Caco-2 (cell line): ENCODE measurements around the gene SCN9A. TPM values are rescaled to one million over a fixed set of nuclear protein-coding genes. Genes with fewer than 3 reads are reported as not detected.

Source experiments
- BruUV-seq: library from RNA; stranded (reverse); fragments of 400-500 nt; replicated peaks from 2 replicates; lab custom pipeline; 2021; lab: Mats Ljungman, UMichigan
- CTCF ChIA-PET: fragments of 300-600 bp; sonication (Branson Sonifier 250); formaldehyde crosslinking; loops from one replicate; lab custom pipeline; 2022; ENCODE audit warnings: antibody characterized with exemption; lab: Charles Lee
- POLR2A ChIA-PET: fragments of 300-600 bp; sonication (Branson Sonifier 250); formaldehyde crosslinking; loops from one replicate; lab custom pipeline; 2022; ENCODE audit warnings: antibody characterized with exemption; lab: Charles Lee
- DNase-seq, 2 experiments: peaks; one replicate each; pipeline versions ENCODE4 v3.0.0 to v3.0.0-alpha.2; 2020 to 2022
- H3K27me3 ChIP-seq: replicated peaks from 2 replicates; pipeline ENCODE4 v1.6.0; 2011; ENCODE audit warnings: low read length; ENCODE audit not compliant: control insufficient read depth, insufficient read depth
- H3K36me3 ChIP-seq: 2 replicates; pipeline ENCODE4 v1.5.1; 2011; ENCODE audit warnings: low read length; ENCODE audit not compliant: control insufficient read depth, insufficient read depth
- H3K4me1 ChIP-seq: fragments of 250-450 bp; sonication (Bioruptor Pico); 2 replicates; pipeline ENCODE4 v1.5.1; 2020; ENCODE audit warnings: mild to moderate bottlenecking
- H3K4me3 ChIP-seq: 2 replicates; pipeline ENCODE4 v1.5.1; 2011; ENCODE audit warnings: low read depth, mild to moderate bottlenecking, control low read depth, low read length
- H3K9me3 ChIP-seq: fragments of 250-450 bp; sonication (Bioruptor Pico); 2 replicates; pipeline ENCODE4 v1.5.1; 2020; ENCODE audit warnings: mild to moderate bottlenecking, moderate library complexity
- H3K27ac Mint-ChIP-seq: one replicate; pipeline ENCODE4 v1.8.0; 2022; ENCODE audit warnings: mixed read lengths; ENCODE audit not compliant: unreplicated experiment
- H3K27me3 Mint-ChIP-seq: one replicate; pipeline ENCODE4 v1.8.0; 2022; ENCODE audit warnings: mixed read lengths; ENCODE audit not compliant: insufficient read depth, unreplicated experiment
- H3K36me3 Mint-ChIP-seq: one replicate; pipeline ENCODE4 v1.8.0; 2022; ENCODE audit warnings: mild to moderate bottlenecking, mixed read lengths; ENCODE audit not compliant: insufficient read depth, unreplicated experiment
- H3K4me1 Mint-ChIP-seq: one replicate; pipeline ENCODE4 v1.8.0; 2022; ENCODE audit warnings: low read depth, mixed read lengths; ENCODE audit not compliant: unreplicated experiment
- H3K4me3 Mint-ChIP-seq: one replicate; pipeline ENCODE4 v1.8.0; 2022; ENCODE audit warnings: mild to moderate bottlenecking, moderate library complexity, mixed read lengths; ENCODE audit not compliant: unreplicated experiment
- H3K9me3 Mint-ChIP-seq: one replicate; pipeline ENCODE4 v1.8.0; 2022; ENCODE audit warnings: mixed read lengths; ENCODE audit not compliant: unreplicated experiment
- intact Hi-C: fragments of 100-400 bp; cut with micrococcal nuclease; formaldehyde crosslinking; loops from one replicate; pipeline ENCODE4 v1.10.0; 2022; ENCODE audit not compliant: unreplicated experiment
- total RNA-seq: library from RNA; stranded (reverse); gene quantifications from 2 replicates; pipeline ENCODE4 v1.2.3, GENCODE V29; 2022
- TF ChIP-seq, protein P1 (sequence below), 2 experiments: fragments of 200-600 bp in 1 of 2; IDR thresholded peaks; 1 replicate in 1 of 2; 2 replicates in 1 of 2; pipeline versions ENCODE4 v1.5.1 to v1.8.0; 2011 to 2022; ENCODE audit warnings: antibody characterized with exemption in 1 of 2, control low read depth in 1 of 2, inconsistent platforms in 1 of 2, low read depth in 1 of 2, low read length in 1 of 2, mild to moderate bottlenecking in 1 of 2, moderate library complexity in 1 of 2; ENCODE audit not compliant: insufficient read depth in 1 of 2, severe bottlenecking in 1 of 2, unreplicated experiment in 1 of 2

Gene SCN9A
- total RNA-seq, 1 experiment from 2014 or later: 18.5 TPM

DNA sequence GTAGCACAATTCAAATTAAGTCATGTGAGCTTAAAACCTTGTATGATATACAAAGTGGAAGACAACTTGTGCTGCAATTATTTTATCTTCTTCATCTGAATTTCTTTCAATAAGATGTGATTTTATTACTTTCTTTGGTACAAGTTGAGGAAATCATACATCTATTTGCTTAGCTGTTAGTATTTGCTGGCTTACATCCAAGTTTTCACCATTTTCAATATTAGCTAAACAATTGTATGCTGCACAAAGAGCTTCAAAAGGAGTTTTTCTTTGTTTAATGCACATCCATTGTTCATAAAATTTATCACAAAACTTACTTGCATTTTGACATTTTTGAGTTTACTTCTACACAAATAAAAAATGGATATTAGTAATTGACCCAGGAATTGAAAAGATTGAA is 40.9 kb downstream of the SCN9A start:
- intact Hi-C loops: no loop called here
- no peak overlapping the region for H3K4me3 Mint-ChIP-seq

DNA sequence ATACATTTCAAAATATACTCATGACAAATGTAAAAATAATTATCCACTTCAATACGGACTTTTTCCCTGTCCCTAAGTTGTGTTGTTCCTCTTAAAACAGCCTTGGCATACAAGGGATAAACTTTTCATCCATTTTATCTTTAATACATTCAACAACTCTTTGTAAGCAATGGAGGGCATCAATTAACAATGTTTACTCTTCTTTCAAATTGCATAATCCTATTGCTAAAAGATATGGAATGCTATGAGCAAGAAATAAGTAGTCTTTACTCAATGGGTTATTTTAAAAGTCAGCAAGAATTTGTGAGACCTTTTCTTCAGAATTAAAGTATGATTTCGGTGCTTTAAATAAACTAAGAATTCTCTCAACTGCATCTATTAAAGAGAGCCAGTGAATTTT is 41.9 kb downstream of the SCN9A start:
- H3K4me3 Mint-ChIP-seq: no peak overlapping the region
- no peak for DNase-seq
- POLR2A ChIA-PET: no interaction called here
- no peaks in the 10 kb centered on the region for H3K9me3 ChIP-seq
- no peaks in the 10 kb centered on the region for H3K36me3 Mint-ChIP-seq
- H3K27me3 Mint-ChIP-seq: no peaks in the 10 kb centered on the region
- BruUV-seq: no TSS peak
- no peaks in the 10 kb centered on the region for H3K36me3 ChIP-seq
- H3K4me3 ChIP-seq: no peak overlapping the region
- H3K27me3 ChIP-seq: no peaks in the 10 kb centered on the region
- H3K4me1 ChIP-seq: no peaks in the 10 kb centered on the region
- no peak overlapping the region for H3K27ac Mint-ChIP-seq
- H3K4me1 Mint-ChIP-seq: peaks cover 8% of the 10 kb centered on the region
- no peaks in the 10 kb centered on the region for H3K9me3 Mint-ChIP-seq
- intact Hi-C loops: no loop called here
- CTCF ChIA-PET: no interaction called here
- TF ChIP-seq, protein P1, sequence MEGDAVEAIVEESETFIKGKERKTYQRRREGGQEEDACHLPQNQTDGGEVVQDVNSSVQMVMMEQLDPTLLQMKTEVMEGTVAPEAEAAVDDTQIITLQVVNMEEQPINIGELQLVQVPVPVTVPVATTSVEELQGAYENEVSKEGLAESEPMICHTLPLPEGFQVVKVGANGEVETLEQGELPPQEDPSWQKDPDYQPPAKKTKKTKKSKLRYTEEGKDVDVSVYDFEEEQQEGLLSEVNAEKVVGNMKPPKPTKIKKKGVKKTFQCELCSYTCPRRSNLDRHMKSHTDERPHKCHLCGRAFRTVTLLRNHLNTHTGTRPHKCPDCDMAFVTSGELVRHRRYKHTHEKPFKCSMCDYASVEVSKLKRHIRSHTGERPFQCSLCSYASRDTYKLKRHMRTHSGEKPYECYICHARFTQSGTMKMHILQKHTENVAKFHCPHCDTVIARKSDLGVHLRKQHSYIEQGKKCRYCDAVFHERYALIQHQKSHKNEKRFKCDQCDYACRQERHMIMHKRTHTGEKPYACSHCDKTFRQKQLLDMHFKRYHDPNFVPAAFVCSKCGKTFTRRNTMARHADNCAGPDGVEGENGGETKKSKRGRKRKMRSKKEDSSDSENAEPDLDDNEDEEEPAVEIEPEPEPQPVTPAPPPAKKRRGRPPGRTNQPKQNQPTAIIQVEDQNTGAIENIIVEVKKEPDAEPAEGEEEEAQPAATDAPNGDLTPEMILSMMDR (IDR thresholded peaks at IDR 0.05; ENCODE audit: insufficient read depth in 1 of 2, low read depth in 1 of 2, low read length in 1 of 2, severe bottlenecking in 1 of 2, unreplicated experiment in 1 of 2): no peak

More for the DNA sequence above, 40.9 kb downstream of the SCN9A start:
- H3K36me3 ChIP-seq: no peaks in the 10 kb centered on the region
- no peaks in the 10 kb centered on the region for H3K27me3 Mint-ChIP-seq
- peaks cover 8% of the 10 kb centered on the region for H3K4me1 Mint-ChIP-seq
- H3K36me3 Mint-ChIP-seq: no peaks in the 10 kb centered on the region
- ChIA-PET POLR2A (no interaction called here), CTCF (no interaction called here)
- no peaks in the 10 kb centered on the region for H3K27me3 ChIP-seq
- DNase-seq: no peak
- no peak overlapping the region for H3K4me3 ChIP-seq
- TF ChIP-seq, protein P1 (IDR thresholded peaks at IDR 0.05; ENCODE audit: insufficient read depth in 1 of 2, low read depth in 1 of 2, low read length in 1 of 2, severe bottlenecking in 1 of 2, unreplicated experiment in 1 of 2): no peak
- no peak overlapping the region for H3K27ac Mint-ChIP-seq
- no TSS peak for BruUV-seq
- no peaks in the 10 kb centered on the region for H3K9me3 ChIP-seq
- H3K4me1 ChIP-seq: no peaks in the 10 kb centered on the region
- H3K9me3 Mint-ChIP-seq: no peaks in the 10 kb centered on the region

DNA sequence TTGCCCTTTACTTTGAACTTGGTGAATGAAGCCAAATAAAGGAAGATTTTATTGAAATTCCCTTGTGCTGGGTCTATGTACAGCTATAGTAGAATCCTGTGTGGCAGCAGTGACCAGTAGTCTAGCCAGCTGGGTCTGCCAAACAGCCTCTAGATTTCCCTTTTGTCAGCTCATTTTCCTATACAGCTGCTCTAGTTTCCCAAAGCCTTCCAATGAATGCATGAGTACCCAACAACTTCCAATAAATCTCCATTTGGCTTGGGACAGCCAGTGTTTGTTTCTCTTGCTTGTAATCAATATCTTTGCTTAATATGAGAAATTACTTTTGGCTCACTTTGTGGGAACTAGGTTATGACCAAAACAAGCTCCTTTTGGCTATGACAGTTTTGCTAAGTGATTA is 43.6 kb downstream of the SCN9A start:
- ChIA-PET POLR2A (no interaction called here), CTCF (no interaction called here)
- Histone ChIP-seq H3K36me3 (no peaks in the 10 kb centered on the region), H3K4me1 (no peaks in the 10 kb centered on the region), H3K27me3 (no peaks in the 10 kb centered on the region), H3K4me3 (no peak overlapping the region), H3K9me3 (no peaks in the 10 kb centered on the region)
- Mint-ChIP-seq H3K27ac (no peak overlapping the region), H3K36me3 (no peaks in the 10 kb centered on the region), H3K9me3 (no peaks in the 10 kb centered on the region), H3K4me3 (no peak overlapping the region), H3K27me3 (no peaks in the 10 kb centered on the region), H3K4me1 (peaks cover 6% of the 10 kb centered on the region)
- TF ChIP-seq, protein P1 (IDR thresholded peaks at IDR 0.05; ENCODE audit: insufficient read depth in 1 of 2, low read depth in 1 of 2, low read length in 1 of 2, severe bottlenecking in 1 of 2, unreplicated experiment in 1 of 2): no peak
- no TSS peak for BruUV-seq
- intact Hi-C loops: no loop called here
- no peak for DNase-seq
